HG03039 (cell line): ENCODE measurements around the gene IL13.
"Not testable (repeated sequence)": the region's sequence is repeated elsewhere in the genome, so short reads cannot be mapped to it uniquely, and the experiment has no call there.

ENCODE experiments used
- ATAC-seq: cut with Tn5 transposase; IDR thresholded peaks from one replicate; pipeline ENCODE4 v1.9.1; 2021; ENCODE audit warnings: mild to moderate bottlenecking, moderate library complexity; ENCODE audit not compliant: unreplicated experiment

Gene IL13

DNA sequence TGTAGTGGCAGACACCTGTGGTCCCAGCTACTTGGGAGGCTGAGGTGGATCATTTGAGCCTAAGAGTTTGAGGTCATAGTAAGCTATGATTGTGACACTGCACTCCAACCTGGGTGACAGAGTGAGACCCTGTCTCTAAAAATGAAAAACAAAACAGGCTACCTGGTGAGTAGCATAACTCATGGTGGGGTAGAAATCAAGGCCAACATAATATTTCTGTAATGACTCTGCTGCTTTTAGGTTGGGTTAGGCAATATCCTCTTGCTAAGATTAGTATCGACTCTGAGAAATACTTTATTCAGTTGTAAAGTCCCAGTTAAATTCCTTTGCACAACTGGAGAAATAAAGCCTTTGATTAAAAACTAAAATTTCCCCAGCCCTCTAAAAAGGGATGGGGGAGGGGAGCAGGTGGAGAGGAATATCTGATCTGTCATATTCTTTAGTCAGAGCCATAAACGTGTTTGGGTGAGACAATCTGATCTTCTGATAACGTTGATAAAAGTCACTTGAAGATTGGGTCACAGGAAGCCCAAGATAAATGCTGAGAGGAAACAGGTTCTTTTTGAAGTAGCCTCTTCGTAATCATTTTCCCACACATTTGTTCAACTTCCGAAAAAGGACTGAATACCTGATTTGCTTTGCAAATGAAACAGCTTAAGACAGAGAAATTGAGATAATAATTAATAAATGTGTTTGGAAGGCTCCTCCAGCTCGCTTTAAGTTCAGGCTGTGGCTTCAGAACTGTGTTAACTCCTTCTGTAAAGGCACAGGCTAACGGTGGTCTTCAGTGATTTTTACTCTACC, 30.8 kb downstream of the IL13 start:
- no peak for ATAC-seq

DNA sequence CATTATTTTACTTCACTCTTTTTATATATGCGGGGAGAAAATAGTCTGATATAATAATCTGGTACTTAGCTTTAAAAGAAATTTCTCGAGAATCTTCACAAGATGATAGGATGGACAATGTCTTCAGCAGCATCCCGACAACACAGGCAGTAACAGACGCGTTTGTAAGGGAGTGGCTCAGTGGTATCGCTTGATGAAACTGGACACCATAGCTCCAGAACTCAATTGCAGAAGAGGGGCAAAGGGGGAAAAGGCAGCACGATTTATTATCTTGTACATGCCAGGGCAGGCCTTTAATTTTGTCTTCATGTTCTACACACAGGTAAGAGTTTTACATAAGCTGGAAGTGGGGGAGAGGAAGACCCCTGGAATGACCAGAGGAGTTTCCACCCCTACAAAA, 31.5 kb downstream of the IL13 start:
- ATAC-seq, result no peak

GRCh38 chr5:132690156-132690555, 32.2 kb downstream of the IL13 start:
- no peak for ATAC-seq

DNA sequence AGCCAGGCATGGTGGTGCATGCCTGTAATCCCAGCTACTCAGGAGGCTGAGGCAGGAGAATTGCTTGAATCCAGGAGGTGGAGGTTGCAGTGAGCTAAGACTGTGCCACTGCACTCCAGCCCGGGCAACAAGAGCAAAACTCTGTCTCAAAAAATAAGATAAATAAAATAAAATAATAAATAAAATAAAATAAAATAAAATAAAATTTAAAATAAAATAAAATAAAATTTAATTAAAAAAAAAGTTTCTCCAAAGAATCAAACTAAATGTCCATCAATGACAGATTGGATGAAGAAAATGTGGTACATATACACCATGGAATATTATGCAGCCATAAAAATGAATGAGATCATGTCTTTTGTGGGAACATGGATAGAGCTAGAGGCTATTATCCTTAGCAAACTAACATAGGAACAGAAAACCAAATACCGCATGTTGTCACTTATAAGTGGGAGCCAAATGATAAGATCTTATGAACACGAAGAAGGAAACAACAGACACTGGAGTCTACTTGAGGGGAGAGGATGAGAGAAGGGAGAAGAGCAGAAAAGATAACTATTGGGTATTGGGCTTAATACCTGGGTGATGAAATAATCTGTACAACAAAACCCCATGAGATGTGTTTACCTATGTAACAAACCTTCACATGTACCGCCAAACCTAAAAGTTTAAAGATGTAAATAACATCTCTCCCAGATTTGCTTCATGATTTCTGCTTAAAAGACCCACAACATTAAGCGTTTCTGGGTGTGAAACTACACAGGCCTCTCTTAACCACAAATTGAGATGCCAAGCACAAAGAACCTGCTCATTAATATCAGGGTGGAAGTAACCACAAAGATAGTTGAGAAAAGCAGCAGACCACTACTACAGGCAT, 34.0 kb downstream of the IL13 start:
- not testable (repeated sequence) for ATAC-seq

GRCh38 chr5:132692632-132692967, 34.6 kb downstream of the IL13 start:
- ATAC-seq, result no peak

DNA sequence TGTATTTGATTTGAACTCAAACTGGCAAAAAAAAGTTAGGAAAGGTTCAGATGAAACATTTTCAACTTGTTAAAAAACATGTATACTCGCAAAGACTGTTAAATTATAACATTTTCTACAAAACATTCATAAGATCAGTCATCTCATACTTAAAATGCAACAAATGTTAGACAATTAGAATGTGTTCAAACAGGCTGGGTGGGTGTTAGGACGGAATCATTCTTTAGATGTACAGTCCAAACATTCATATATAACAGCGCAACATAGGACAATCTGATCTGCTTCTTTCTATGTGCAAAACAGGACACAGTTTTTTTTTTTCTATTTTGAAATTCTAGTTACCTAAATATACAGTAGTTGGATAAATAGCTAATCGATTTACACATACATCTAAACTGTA, 38.0 kb downstream of the IL13 start:
- ATAC-seq, result no peak

DNA sequence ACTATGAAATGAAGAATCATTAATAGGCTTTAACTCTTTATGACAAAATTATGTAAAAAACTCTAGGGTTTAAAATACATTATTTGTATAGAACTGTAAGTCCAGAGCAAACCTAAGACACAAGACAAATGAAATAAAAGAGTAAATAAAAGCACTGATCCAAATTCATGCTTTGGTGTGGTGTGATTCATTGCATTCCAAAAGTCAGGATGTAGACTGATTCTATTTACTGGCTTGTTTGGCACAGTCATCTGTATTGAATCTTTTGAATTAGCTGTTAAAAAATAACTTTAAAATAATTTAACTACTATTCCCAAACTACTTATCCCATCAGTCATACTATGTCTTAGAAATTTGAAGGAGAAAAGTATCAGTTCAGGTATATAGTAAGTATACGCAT, 46.9 kb downstream of the IL13 start:
- no peak for ATAC-seq

- no peak for ATAC-seq
Measured at GRCh38 chr5:132708645-132709044, 50.7 kb downstream of the IL13 start.
